Upper lobe of left lung (tissue), 4 donors: ENCODE results near the gene NFKB2.

Experiments used
- EP300 ChIP-seq, 4 donors: sonication (generic); formaldehyde crosslinking; IDR thresholded peaks; one replicate each; pipeline ENCODE4 v1.5.1; 2017; ENCODE audit warnings: antibody characterized with exemption in 4 of 4, control low read depth in 2 of 4
- POLR2A ChIP-seq, 4 donors: fragments of 450-650 bp; IDR thresholded peaks; one replicate each; pipeline ENCODE4 v1.5.1; 2016 to 2017; ENCODE audit warnings: antibody characterized with exemption in 4 of 4, mild to moderate bottlenecking in 2 of 4
- POLR2AphosphoS5 ChIP-seq, 2 donors: sonication (generic); formaldehyde crosslinking; IDR thresholded peaks; one replicate each; pipeline ENCODE4 v1.5.1; 2017; ENCODE audit warnings: antibody characterized with exemption in 2 of 2
- TF ChIP-seq, protein P1 (sequence below), 6 experiments: fragments of 450-650 bp in 4 of 6; fragments of 200-600 bp in 2 of 6; sonication (generic) in 2 of 6; IDR thresholded peaks; one replicate each; pipeline ENCODE4 v1.5.1; 2016 to 2019; ENCODE audit warnings: antibody characterized with exemption in 6 of 6

GRCh38 chr10:102450124-102450373 is 54.5 kb downstream of the NFKB2 start:
- TF ChIP-seq POLR2A (IDR thresholded peaks at IDR 0.05) (no peak), POLR2AphosphoS5 (IDR thresholded peaks at IDR 0.05) (no peak), EP300 (IDR thresholded peaks at IDR 0.05) (no peak)
- TF ChIP-seq, protein P1, sequence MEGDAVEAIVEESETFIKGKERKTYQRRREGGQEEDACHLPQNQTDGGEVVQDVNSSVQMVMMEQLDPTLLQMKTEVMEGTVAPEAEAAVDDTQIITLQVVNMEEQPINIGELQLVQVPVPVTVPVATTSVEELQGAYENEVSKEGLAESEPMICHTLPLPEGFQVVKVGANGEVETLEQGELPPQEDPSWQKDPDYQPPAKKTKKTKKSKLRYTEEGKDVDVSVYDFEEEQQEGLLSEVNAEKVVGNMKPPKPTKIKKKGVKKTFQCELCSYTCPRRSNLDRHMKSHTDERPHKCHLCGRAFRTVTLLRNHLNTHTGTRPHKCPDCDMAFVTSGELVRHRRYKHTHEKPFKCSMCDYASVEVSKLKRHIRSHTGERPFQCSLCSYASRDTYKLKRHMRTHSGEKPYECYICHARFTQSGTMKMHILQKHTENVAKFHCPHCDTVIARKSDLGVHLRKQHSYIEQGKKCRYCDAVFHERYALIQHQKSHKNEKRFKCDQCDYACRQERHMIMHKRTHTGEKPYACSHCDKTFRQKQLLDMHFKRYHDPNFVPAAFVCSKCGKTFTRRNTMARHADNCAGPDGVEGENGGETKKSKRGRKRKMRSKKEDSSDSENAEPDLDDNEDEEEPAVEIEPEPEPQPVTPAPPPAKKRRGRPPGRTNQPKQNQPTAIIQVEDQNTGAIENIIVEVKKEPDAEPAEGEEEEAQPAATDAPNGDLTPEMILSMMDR (IDR thresholded peaks at IDR 0.05) = no peak
